GM04504 (cell line): Measurements from ENCODE around the gene TDRD7.

Experiments used
- DNase-seq: peaks from one replicate; pipeline ENCODE4 v3.0.0-alpha.2; 2012; ENCODE audit warnings: low read depth

TDRD7 gene

GRCh38 chr9:97506306-97506705, 94.4 kb downstream of the TDRD7 start:
- DNase-seq = no peak

- DNase-seq = no peak
These were observed 94.9 kb downstream of the TDRD7 start for GRCh38 chr9:97506787-97507186.

- DNase-seq = no peak
These were observed 95.6 kb downstream of the TDRD7 start for GRCh38 chr9:97507428-97507984.

DNA sequence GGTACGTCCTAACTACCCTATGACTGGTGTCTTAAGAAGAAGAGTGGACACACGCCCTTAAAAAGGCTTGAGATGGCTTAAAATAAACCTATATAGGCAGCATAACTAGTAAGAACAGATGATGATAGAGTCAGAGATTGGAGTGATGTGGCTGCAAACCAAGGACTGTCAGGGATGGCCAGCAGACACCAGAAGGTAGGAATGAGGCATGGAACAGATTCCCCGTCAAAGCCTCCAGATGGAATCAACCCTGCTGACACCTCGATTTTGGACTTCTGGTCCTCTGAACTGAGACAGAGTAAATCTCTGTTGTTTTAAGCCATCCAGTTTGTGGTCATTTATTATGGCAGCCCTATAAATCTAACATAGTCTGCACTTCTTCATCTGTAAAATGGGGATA, 97.0 kb downstream of the TDRD7 start:
- DNase-seq = no peak

DNA sequence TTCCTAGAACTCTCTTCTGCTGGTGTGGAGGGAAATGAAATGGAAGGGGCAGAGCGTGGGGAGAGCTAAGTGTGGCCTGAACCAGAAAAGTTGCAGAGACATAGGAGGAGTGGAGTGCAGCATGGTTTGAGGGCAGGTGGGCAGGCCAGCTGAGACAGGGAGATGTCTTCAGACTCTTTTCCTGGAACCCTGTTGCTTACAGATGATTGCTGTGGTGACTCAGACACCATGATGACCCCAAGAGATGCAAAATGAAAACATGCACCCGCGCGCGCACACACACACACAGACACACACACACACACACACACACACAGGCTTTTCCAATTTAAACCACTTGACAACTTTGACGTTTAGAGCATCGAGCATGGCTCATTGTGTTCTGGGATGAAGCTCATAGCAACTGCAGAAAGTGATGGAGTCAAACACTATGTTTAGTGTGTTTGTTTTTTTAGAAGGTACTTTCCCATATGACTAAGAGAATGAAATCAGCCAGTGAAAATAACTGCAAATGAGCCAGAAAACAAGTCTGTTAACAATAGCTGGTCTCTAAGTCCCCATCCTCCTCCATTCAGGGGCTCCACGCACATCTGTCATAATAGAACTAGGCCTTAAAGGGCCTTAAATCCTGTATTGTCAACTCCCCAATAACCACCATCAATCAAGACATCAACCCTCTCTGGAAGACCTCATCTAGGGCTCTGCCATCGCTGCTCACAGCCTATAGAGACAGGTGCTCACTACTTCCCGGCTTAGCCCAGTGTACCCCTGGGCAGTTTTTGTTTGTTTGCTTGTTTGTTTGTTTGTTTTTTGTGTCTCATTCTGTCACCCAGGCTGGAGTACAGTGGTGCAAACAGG, 99.1 kb downstream of the TDRD7 start:
- DNase-seq = no peak

- no peak for DNase-seq
These were observed 99.9 kb downstream of the TDRD7 start for GRCh38 chr9:97511655-97512427.

GRCh38 chr9:97512966-97513560, 101.2 kb downstream of the TDRD7 start:
- DNase-seq = no peak

DNA sequence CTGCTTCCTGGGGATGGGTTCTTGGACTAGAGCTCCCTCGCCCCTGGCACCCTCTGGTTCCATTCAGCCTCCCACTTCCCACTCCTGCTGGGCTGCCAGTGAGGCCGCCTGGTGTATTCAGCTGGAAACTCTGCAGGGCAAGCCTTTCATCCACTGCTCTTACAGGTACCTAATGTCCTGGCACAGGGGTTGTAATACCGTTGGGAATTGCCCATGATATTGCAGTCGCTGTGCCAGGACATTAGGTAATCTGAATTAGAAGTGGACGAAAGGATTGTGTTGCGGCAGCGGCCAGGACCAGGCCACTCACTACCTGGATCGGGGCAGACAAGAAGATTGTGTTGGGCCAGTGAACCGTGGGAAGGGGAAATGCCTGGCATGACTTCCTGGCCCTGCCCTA, 102.6 kb downstream of the TDRD7 start:
- DNase-seq = no peak

DNA sequence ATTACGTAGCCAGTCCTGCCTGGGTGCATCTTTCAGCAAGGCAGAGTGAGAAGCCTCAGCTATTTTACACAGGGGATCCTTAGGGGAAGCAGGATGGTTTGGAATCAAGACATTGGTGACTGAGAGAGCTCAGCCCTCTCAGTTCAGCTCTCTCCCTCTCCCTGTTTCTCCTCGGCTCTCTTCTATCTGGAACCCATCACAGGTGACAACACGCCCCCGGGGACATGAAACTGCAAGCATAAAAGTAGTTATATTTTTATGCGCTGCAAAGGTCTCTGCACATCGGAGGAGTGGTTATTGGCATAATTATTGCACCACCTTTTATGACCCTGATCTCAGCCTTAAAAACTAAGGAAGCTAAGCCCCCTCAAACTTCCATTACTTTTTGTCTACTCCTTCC, 103.8 kb downstream of the TDRD7 start:
- no peak for DNase-seq

DNA sequence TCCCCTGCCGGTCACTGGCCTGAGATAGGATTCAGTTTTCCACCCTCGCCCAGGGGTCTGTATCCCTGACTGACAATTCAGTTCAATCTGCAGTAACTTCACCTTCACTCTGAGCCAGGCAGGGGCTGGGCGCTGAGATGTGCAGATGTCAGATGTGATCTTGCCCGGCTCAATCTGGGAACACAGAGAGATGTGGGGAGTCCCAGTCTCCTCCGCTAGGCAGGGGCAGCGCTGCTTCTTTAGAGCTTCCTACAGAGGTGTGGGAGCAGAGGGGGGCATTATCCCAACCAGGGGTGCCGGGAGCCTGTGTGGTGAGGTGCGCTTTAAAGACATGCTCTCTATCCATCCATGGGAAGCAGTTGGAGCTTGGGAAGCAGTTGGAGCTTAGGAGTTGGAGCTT, 104.2 kb downstream of the TDRD7 start:
- DNase-seq = no peak

GRCh38 chr9:97517331-97518089, 105.6 kb downstream of the TDRD7 start:
- DNase-seq = no peak

GRCh38 chr9:97518166-97518908, 106.4 kb downstream of the TDRD7 start:
- no peak for DNase-seq

GRCh38 chr9:97518909-97519307, 107.0 kb downstream of the TDRD7 start:
- DNase-seq = peak; percentile 78

DNA sequence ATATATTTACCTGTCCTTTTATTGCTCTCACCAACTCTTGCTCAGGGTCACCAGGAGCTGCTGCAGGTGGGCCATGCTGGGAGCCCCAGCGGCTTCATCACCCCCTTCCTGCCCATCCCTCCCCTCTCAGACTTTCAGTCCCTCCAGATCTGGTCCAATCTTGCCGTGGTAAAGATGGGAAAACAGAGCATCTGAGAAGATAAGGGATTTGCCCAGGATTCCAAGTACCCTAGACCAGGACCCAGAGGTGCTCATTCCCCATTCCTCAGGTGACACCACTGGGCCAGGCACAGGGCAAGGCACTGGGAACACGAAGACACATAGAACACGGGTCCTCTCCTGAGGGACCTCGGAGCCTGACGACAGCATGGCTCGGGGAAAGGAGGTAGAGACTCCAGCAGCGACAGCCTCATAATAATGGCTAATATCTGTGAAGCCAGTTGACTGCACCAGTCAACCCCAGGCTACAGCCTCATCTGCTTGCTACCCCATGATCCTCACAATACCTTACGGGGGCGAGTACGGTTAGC, 107.6 kb downstream of the TDRD7 start:
- DNase-seq = no peak

DNA sequence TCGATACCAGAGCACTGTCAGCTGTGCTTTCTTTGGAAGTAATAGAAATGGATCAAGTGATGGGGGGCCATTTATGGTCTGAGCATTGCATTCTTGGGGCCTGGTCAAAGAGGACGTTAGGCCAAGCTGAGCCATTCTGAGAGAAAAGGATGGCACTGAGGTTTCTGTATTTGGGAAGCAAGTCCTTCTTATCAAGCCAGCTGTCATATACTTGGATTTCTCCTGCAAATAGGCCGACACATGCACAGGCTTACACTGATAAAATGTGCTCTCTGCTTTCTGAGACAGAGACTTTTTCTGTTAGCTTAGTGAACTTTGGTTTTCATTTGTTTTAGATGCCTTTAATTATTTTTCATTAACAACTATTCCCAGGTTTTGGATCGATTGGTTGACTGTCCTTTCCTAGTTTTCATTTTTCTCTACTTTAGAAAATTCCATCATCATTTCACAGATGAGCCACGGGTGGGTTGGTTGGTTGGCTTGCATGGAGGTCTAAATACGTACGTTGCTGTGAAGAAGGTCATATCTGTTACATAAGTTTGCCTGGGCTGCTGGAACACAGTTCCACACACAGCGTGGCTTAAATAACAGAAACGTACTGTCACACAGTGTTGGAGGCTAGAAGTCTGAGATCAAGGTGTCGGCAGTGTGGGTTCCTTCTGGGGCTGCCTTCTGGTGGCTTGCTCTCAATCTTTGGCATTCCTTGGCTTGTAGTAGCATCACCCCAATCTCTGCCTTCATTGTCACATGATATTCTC, 109.9 kb downstream of the TDRD7 start:
- no peak for DNase-seq

DNA sequence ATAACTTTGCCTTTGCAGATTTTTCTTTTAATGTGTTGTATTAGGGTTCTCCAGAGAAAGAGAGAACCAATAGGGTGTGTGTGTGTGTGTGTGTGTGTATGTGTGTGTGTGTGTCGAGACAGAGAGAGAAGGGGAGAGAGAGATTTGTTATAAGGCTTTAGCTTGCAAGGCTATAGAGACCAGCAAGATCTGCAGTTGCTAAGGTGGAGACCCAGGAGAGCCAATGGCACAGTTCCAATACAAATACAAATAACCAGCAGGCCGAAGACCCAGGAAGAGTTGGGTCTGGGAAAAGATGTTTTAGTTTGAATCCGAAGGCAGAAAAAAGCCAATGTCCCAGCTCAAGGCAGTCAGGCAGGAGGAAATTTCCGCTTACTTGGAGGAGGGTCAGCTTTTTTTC, 112.5 kb downstream of the TDRD7 start:
- no peak for DNase-seq

- no peak for DNase-seq
These were observed 113.6 kb downstream of the TDRD7 start for GRCh38 chr9:97525451-97525850.

GRCh38 chr9:97526895-97527575, 115.1 kb downstream of the TDRD7 start:
- no peak for DNase-seq
